K562 (cell line): ENCODE measurements around the gene KLF2. TPM values are rescaled to one million over a fixed set of nuclear protein-coding genes. Genes with fewer than 3 reads are reported as not detected.

Experiments used
- ATAC-seq: fragments of 200-7000 bp; cut with Tn5 transposase; 3 replicates; pipeline ENCODE4 v1.9.1; 2020; ENCODE audit warnings: moderate library complexity
- BruUV-seq: library from RNA; stranded (reverse); fragments of 400-500 nt; replicated peaks from 2 replicates; lab custom pipeline; 2021; lab: Mats Ljungman, UMichigan
- CTCF ChIA-PET: fragments of 300-600 bp; formaldehyde crosslinking; extraction: SDS; loops from one replicate; lab custom pipeline; 2021; ENCODE audit warnings: low intra/inter-chr PET ratio; lab: Yijun Ruan, JAX
- POLR2A ChIA-PET: fragments of 300-600, 350-650 bp; sonication (Branson Sonifier 250); formaldehyde crosslinking; extraction: SDS; loops from one replicate; lab custom pipeline; 2021; ENCODE audit warnings: antibody characterized with exemption, inconsistent platforms; lab: Yijun Ruan, JAX
- DNase-seq, 4 experiments: peaks; one replicate each; pipeline versions ENCODE4 v3.0.0 to v3.0.0-alpha.2; 2011 to 2018; ENCODE audit warnings: low spot score in 3 of 4, mixed read lengths in 3 of 4; ENCODE audit errors: extremely low read depth in 1 of 4
- FAIRE-seq: peaks from 2 replicates; lab custom pipeline; 2011; peaks lifted over from hg19 to GRCh38; lab: Jason Lieb, UNC
- H2AFZ ChIP-seq: 2 replicates; pipeline ENCODE4 v1.6.0; 2011; ENCODE audit warnings: low read depth, low read length, control low read depth, inconsistent platforms
- H3K27ac ChIP-seq: fragments of 200-600 bp; 3 replicates; pipeline ENCODE4 v1.8.0; 2011; ENCODE audit warnings: low read depth, mild to moderate bottlenecking, control low read depth, inconsistent platforms, low read length, moderate library complexity, mixed read lengths; ENCODE audit errors: extremely low read depth
- H3K27me3 ChIP-seq, 2 experiments: fragments of 300-600 bp in 1 of 2; 2 replicates in 1 of 2; 3 replicates in 1 of 2; pipeline versions ENCODE4 v1.6.0 to v1.8.0; 2011; ENCODE audit warnings: inconsistent platforms in 2 of 2, low read length in 2 of 2, mild to moderate bottlenecking in 1 of 2, mixed read lengths in 1 of 2, moderate library complexity in 1 of 2; ENCODE audit not compliant: control insufficient read depth in 2 of 2, insufficient read depth in 2 of 2
- H3K36me3 ChIP-seq: fragments of 300-600 bp; 3 replicates; pipeline ENCODE4 v1.8.0; 2011; ENCODE audit warnings: mild to moderate bottlenecking, low read length, inconsistent platforms; ENCODE audit not compliant: control insufficient read depth, insufficient read depth
- H3K4me1 ChIP-seq, 2 experiments: fragments of 200-600 bp in 1 of 2; replicated peaks in 1 of 2; 2 replicates in 1 of 2; 3 replicates in 1 of 2; pipeline versions ENCODE4 v1.5.1 to v1.8.0; 2011; ENCODE audit warnings: inconsistent platforms in 2 of 2, low read length in 2 of 2, mild to moderate bottlenecking in 1 of 2, mixed read lengths in 1 of 2, moderate library complexity in 1 of 2; ENCODE audit not compliant: control insufficient read depth in 2 of 2, insufficient read depth in 2 of 2
- H3K4me2 ChIP-seq: 2 replicates; pipeline ENCODE4 v1.6.1; 2011; ENCODE audit warnings: low read length, control low read depth, inconsistent platforms, mixed read lengths; ENCODE audit not compliant: insufficient read depth
- H3K4me3 ChIP-seq: fragments of 200-600 bp; sonication (generic), shearing (Covaris generic); 2 replicates; pipeline ENCODE4 v1.5.1; 2016; ENCODE audit warnings: control low read depth, inconsistent platforms
- H3K79me2 ChIP-seq: fragments of 200-600 bp; 3 replicates; pipeline ENCODE4 v1.8.0; 2011; ENCODE audit warnings: low read length, inconsistent platforms; ENCODE audit not compliant: control insufficient read depth, insufficient read depth
- H3K9ac ChIP-seq, 2 experiments: 2 replicates each; pipeline versions ENCODE4 v1.6.0 to v1.6.1; 2011; ENCODE audit warnings: low read depth in 2 of 2, low read length in 2 of 2, control low read depth in 1 of 2, inconsistent platforms in 1 of 2, mild to moderate bottlenecking in 1 of 2, mixed read lengths in 1 of 2; ENCODE audit not compliant: insufficient read depth in 1 of 2
- H3K9me1 ChIP-seq: one replicate; pipeline ENCODE4 v1.6.0; 2011; ENCODE audit warnings: inconsistent platforms, mild to moderate bottlenecking, low read length, moderate library complexity; ENCODE audit not compliant: control insufficient read depth, insufficient read depth
- H3K9me3 ChIP-seq: replicated peaks from 2 replicates; pipeline ENCODE4 v1.5.1; 2011; ENCODE audit warnings: low read depth, low read length, inconsistent platforms; ENCODE audit not compliant: control insufficient read depth, insufficient read depth
- H4K20me1 ChIP-seq: replicated peaks from 2 replicates; pipeline ENCODE4 v1.6.1; 2011; ENCODE audit warnings: low read length, inconsistent platforms, mixed read lengths; ENCODE audit not compliant: control insufficient read depth, insufficient read depth
- FOS ChIP-seq: IDR thresholded peaks from 3 replicates; pipeline ENCODE4 v1.6.1; 2011; ENCODE audit not compliant: insufficient read length; ENCODE audit errors: extremely low read depth
- HDAC6 ChIP-seq: IDR thresholded peaks from 2 replicates; pipeline ENCODE4 v1.6.1; 2012; ENCODE audit warnings: low read depth, mild to moderate bottlenecking, control low read depth, inconsistent platforms, low read length, moderate library complexity
- PCBP1 ChIP-seq: fragments of 200-400 bp; formaldehyde crosslinking; IDR thresholded peaks from 2 replicates; pipeline ENCODE4 v1.6.1; 2018; ENCODE audit warnings: mild to moderate bottlenecking, low read depth, low read length; ENCODE audit not compliant: poor library complexity, severe bottlenecking
- WHSC1 ChIP-seq: IDR thresholded peaks from one replicate; pipeline ENCODE4 v1.6.1; 2012; ENCODE audit warnings: low read length, control low read depth, inconsistent platforms
- YY1 ChIP-seq, 3 experiments: IDR thresholded peaks; 2 replicates each; pipeline ENCODE4 v1.6.1; 2011; ENCODE audit warnings: low read length in 2 of 3, mild to moderate bottlenecking in 2 of 3, moderate library complexity in 2 of 3, borderline replicate concordance in 1 of 3, control low read depth in 1 of 3, low read depth in 1 of 3; ENCODE audit not compliant: insufficient read depth in 3 of 3, insufficient replicate concordance in 2 of 3, control insufficient read depth in 1 of 3, insufficient read length in 1 of 3; ENCODE audit errors: extremely low read depth in 1 of 3
- ZBTB11 ChIP-seq, 3 experiments: fragments of 200-800 bp in 1 of 3; fragments of 250-450 bp in 1 of 3; fragments of 450-650 bp in 1 of 3; sonication (Bioruptor Pico) in 1 of 3; sonication (Bioruptor generic) in 1 of 3; formaldehyde crosslinking in 1 of 3; IDR thresholded peaks; 2 replicates each; pipeline versions ENCODE4 v1.6.1 to v1.8.0; 2016 to 2022; ENCODE audit warnings: mild to moderate bottlenecking in 2 of 3, missing genetic modification characterization in 2 of 3, missing compliant biosample characterization in 1 of 3, moderate library complexity in 1 of 3
- ZKSCAN3 ChIP-seq: fragments of 250-450 bp; sonication (Bioruptor Pico); IDR thresholded peaks from 2 replicates; pipeline ENCODE4 v1.4.0; 2020
- ZNF146 ChIP-seq: IDR thresholded peaks from one replicate; pipeline ENCODE4 v1.6.1; 2018; ENCODE audit warnings: missing compliant biosample characterization; ENCODE audit not compliant: unreplicated experiment
- ZNF436 ChIP-seq: fragments of 250-450, 450-650 bp; sonication (Bioruptor Pico); formaldehyde crosslinking; IDR thresholded peaks from 2 replicates; pipeline ENCODE4 v1.7.0; 2020; ENCODE audit warnings: mild to moderate bottlenecking
- ZNF780A ChIP-seq: fragments of 250-450 bp; sonication (Bioruptor Pico); IDR thresholded peaks from 2 replicates; pipeline ENCODE4 v1.5.0; 2021; ENCODE audit warnings: mild to moderate bottlenecking
- WGBS: fragments of 100-300 bp; shearing (Covaris generic); methylation state at CpG from one replicate; pipeline ENCODE4 v1.1.6; 2016; ENCODE audit warnings: low coverage, mixed read lengths; ENCODE audit not compliant: insufficient coverage; ENCODE audit errors: missing lambda C conversion rate; 5-methylcytosine and 5-hydroxymethylcytosine counted together
- in situ Hi-C: fragments of 300-500 bp; cut with MboI; formaldehyde crosslinking; loops from 4 replicates; pipeline ENCODE4 v1.15.0; 2018; ENCODE audit warnings: inconsistent platforms, mixed read lengths
- intact Hi-C: fragments of 100-400 bp; cut with micrococcal nuclease; formaldehyde crosslinking; loops from 2 replicates; pipeline ENCODE4 v1.14.2; 2022
- polyA plus RNA-seq, 8 experiments: library from polyadenylated mRNA; depleted of rRNA in 4 of 8; stranded (reverse) in 5 of 8; unstranded in 3 of 8; fragments of >200 nt; fragmentation: Nextera tagmentation in 2 of 8; fragmentation: Illumina TruSeq in 1 of 8; extraction: Ambion mirVana in 2 of 8; extraction: Trizol in 1 of 8; gene quantifications; 2 replicates each; pipeline versions ENCODE4 v1.2.1 to v1.2.3, GENCODE V29; 2011 to 2014; ENCODE audit warnings: inconsistent platforms in 1 of 8, missing spikeins in 1 of 8
- total RNA-seq, 7 experiments: library from RNA; depleted of rRNA in 6 of 7; stranded (reverse); fragments of >200 nt in 6 of 7; fragmentation: Illumina TruSeq in 2 of 7; extraction: Trizol in 2 of 7; gene quantifications; 2 replicates each; pipeline versions ENCODE4 v1.2.1 to v1.2.3, GENCODE V29; 2011 to 2021; ENCODE audit warnings: low replicate concordance in 1 of 7

KLF2 gene
- total and polyA plus RNA-seq, 9 of the 15 experiments (the other 6 are each of a cell fraction or from before 2014, with no cell fraction given), result 0.07 to 0.71 TPM; not detected in 7

- POLR2A ChIA-PET, result interaction anchor here (0.6 to 0.8 kb wide), 2 partner anchors 30 to 86 kb away, joined by 3 read pairs; no protein-coding TSS in a partner anchor
- Histone ChIP-seq H3K27ac (no peak overlapping the region), H3K9me1 (no peaks in the 10 kb centered on the region), H3K4me1 (peaks cover 0 to 11% of the 10 kb centered on the region in 2 experiments; a peak in 1 of 5 replicates), H2AFZ (no peak overlapping the region), H3K27me3 (peaks cover 31 to 60% of the 10 kb centered on the region in 2 experiments; a peak in 3 of 5 replicates), H3K4me2 (no peak overlapping the region), H3K9ac (no peak overlapping the region), H3K36me3 (no peaks in the 10 kb centered on the region), H3K79me2 (no peaks in the 10 kb centered on the region), H3K9me3 (peaks cover 4% of the 10 kb centered on the region; the same call in 1 of the 2 replicates), H4K20me1 (peaks cover 7% of the 10 kb centered on the region; the same call in 1 of the 2 replicates), H3K4me3 (no peak overlapping the region)
- in situ Hi-C loops (no loop called here), intact Hi-C loops (no loop called here)
- no peak for TF ChIP-seq ZKSCAN3 (CRISPR knock-in tag)
- TF ChIP-seq ZNF436, result no peak
- TF ChIP-seq FOS, result no peak
- ATAC-seq (no peak; the same call in 2 of the 3 replicates), DNase-seq (no peak), FAIRE-seq (no peak)
- WGBS, result 5% methylated on average over 22 of the region's 22 CpGs
- no TSS peak for BruUV-seq
- CTCF ChIA-PET, result no interaction called here
Observed at GRCh38 chr19:16285769-16286498, 38.7 kb upstream of the KLF2 start.

GRCh38 chr19:16288544-16288943 lies 36.1 kb upstream of the KLF2 start:
- ATAC-seq (no peak), DNase-seq (no peak), FAIRE-seq (no peak)
- Histone ChIP-seq H3K27ac (no peak overlapping the region), H3K9ac (no peak overlapping the region), H4K20me1 (0 out of 2 replicates have a peak, but pooled peaks cover 2% of the 10 kb centered on the region), H2AFZ (no peak overlapping the region), H3K4me3 (no peak overlapping the region), H3K4me2 (no peak overlapping the region), H3K79me2 (no peaks in the 10 kb centered on the region), H3K4me1 (peaks cover 2 to 16% of the 10 kb centered on the region in 2 experiments; a peak in 3 of 5 replicates), H3K9me1 (no peaks in the 10 kb centered on the region), H3K9me3 (peaks cover 4% of the 10 kb centered on the region; the same call in 1 of the 2 replicates), H3K36me3 (no peaks in the 10 kb centered on the region), H3K27me3 (peaks cover 22 to 45% of the 10 kb centered on the region in 2 experiments; a peak in 3 of 5 replicates)
- CTCF ChIA-PET, result no interaction called here
- WGBS, result 19% methylated on average over 8 of the region's 9 CpGs
- in situ Hi-C loops, result no loop called here
- intact Hi-C loops, result no loop called here
- POLR2A ChIA-PET, result no interaction called here
- no TSS peak for BruUV-seq
- TF ChIP-seq WHSC1 (no peak), PCBP1 (no peak), ZBTB11 (CRISPR knock-in tag; IDR thresholded peaks at IDR 0.05) (no peak), ZNF780A (CRISPR knock-in tag) (no peak), HDAC6 (no peak), ZNF146 (CRISPR knock-in tag) (peak; percentile 99), YY1 (IDR thresholded peaks at IDR 0.05; ENCODE audit: borderline replicate concordance in 1 of 3, control insufficient read depth in 1 of 3, extremely low read depth in 1 of 3, insufficient read depth in 3 of 3, insufficient read length in 1 of 3, insufficient replicate concordance in 2 of 3, low read depth in 1 of 3, low read length in 2 of 3) (no peak)
